ENCODE data around the gene ATF5.
"Not testable (repeated sequence)": the region's sequence is repeated elsewhere in the genome, so short reads cannot be mapped to it uniquely, and the experiment has no call there.

Gene ATF5

GRCh38 chr19:49950956-49951526 is 22.0 kb downstream of the ATF5 start:
- no peak for DNase-seq

- no peak for DNase-seq
Observed at GRCh38 chr19:49951806-49952478, 22.9 kb downstream of the ATF5 start.

DNA sequence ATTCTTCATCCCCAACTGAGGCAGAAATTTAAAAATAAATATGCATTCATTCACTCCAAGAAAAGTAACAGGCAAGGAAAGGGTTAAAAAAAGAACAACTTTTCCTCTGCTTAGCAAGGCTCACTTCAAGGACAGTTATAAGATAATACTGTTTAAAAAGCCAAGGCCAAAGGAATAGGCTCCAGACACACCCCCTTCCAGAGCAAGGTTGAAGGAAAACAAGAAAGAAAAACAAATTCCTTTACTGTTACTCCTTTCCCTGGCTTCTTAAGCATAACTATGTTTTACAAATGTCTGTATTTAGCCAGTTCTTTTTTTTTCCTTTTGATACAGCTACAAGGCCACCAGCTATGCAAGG is 23.5 kb downstream of the ATF5 start:
- no peak for DNase-seq

- DNase-seq: no peak
Observed at GRCh38 chr19:49952906-49953305, 23.9 kb downstream of the ATF5 start.

- no peak for DNase-seq
Observed at GRCh38 chr19:49953416-49953815, 24.4 kb downstream of the ATF5 start.

DNA sequence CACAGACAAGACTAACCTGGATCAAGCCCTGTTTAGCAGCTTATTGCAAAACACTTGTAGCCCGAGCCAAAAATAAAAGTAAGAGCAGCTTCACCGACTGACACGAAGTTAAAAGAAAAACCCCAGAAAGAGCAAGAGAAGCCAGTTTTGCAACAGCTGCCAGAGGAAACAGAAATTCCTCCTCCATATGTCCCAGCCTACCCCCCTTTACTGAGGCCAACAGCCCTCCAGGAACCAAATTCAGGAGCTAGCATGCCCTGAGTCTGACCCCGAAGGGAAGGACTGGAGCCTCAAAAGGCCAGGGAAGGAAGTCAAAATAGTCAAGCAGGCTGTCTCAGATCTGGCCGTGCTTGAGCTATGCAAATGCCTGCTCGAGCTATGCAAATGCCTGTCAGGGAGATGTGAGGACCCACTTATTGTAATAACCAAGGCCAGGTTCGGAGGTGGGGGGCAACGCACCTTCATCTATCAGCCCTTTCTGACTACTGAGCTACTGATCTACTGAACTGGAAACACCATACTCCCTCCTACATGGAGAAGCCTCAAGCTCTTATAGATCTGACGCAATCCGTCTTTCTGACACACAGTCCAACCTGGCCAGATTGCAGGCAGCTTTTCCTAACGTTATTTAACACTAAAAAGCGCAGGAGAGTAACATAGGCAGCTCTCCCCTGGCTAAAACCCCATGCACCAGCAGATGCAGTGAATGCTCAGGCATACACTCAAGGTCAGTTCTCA is 25.3 kb downstream of the ATF5 start:
- DNase-seq: no peak

DNA sequence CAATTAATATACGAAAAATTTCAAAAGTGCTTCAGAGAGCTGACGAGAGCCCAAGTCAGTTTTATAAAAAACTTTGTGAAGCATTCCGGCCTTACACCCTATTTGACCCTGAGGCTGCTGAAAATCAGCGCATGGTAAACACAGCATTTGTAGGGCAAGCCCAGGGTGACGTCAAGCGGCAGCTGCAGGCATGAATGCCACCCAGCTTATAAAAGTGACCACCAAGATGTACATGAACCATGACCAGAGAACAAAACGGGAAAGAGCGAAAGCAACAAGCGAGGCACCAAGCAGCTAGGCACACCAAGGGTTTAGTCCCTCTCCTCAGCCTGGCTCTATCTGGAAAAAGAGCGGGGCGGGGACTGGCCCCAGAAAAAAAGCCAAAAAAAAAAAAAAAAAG is 25.9 kb downstream of the ATF5 start:
- DNase-seq: no peak

- DNase-seq: no peak
Observed at GRCh38 chr19:49956115-49956495, 27.1 kb downstream of the ATF5 start.

GRCh38 chr19:49957262-49957915 is 28.4 kb downstream of the ATF5 start:
- DNase-seq: no peak

GRCh38 chr19:49958144-49958543 is 29.1 kb downstream of the ATF5 start:
- DNase-seq: not testable (repeated sequence)

- not testable (repeated sequence) for DNase-seq
Observed at GRCh38 chr19:49958596-49958995, 29.6 kb downstream of the ATF5 start.

GRCh38 chr19:49959892-49960291 is 30.9 kb downstream of the ATF5 start:
- not testable (repeated sequence) for DNase-seq

DNA sequence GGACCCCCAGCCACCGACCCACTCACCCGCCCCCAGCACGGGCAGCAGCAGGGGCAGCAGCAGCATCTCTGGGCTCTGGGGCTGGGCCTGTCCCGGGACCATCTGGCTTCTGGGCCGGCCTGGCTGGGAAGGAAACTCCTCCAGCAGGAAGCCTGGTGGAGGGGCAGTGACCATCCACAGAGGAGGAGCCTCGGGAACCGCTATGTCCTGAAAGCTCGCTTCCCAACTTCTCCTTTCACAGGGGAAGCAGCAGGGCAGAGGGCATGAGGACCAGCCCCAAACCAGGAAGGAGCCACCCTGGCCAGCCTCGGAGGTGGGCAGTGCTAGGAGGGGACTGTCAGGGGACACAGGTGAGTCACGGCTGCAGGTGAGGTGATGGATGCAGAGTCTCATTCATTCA is 32.0 kb downstream of the ATF5 start, which contains the start of gene SIGLEC11:
SIGLEC11 (minus strand) TSS at position 193 of the 400 bp plus-strand sequence; CDS start at position 102, 91 bp downstream.
- DNase-seq: not testable (repeated sequence)

DNA sequence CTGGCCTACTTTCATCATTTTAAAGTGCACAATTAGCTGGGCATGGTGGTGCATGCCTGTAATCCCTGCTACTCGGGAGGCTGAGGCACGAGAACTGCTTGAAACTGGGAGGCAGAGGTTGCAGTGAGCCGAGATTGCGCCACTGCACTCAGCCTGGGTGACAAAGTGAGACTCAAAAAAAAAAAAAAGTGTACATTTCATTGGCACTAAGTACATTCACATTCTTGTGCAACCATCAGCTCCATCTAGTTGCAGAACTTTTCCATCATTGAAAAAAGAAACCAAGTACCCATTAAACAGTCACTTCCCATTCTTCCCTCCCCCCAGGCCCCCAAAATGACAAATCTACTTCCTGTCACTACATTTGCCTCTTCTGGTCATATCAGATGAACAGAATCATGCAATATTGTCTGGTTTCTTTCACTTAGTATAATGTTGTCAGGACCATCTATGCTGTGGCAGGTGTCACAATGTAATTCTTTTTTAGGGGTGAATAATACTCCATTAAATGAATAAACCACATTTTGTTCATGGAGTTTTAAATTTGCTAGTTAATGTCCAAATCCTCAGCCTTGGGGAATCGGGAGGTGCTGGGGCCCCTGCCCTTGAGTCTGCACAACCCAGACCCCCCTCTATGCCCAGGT is 39.4 kb downstream of the ATF5 start:
- DNase-seq: no peak

GRCh38 chr19:49969355-49969754 is 40.4 kb downstream of the ATF5 start:
- not testable (repeated sequence) for DNase-seq

- no peak for DNase-seq
Observed at GRCh38 chr19:49971991-49972411, 43.0 kb downstream of the ATF5 start.

- no peak for DNase-seq
Observed at GRCh38 chr19:49972841-49973240, 43.8 kb downstream of the ATF5 start.

GRCh38 chr19:49973987-49974386 is 45.0 kb downstream of the ATF5 start:
- DNase-seq: no peak

DNA sequence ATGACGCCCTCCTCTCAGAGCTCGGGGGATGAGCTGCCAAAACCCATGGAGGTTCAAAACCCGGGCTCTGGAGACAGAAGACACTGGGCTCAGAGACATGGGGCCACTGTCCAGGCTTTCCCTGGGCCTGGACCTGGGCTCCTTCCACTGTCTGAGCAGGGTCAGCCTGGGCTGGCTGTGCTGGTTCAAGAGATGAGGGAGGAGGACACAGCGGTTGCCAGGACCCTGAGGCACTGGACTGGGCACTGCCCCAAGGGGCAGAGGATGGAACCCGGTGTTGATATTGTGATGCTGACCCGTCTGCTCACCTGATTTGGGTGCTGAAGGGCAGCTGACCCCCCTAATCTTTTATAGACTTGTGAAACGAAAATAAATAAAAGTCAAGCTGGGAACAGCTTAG is 46.0 kb downstream of the ATF5 start:
- no peak for DNase-seq

GRCh38 chr19:49976496-49976895 is 47.5 kb downstream of the ATF5 start:
- DNase-seq: no peak

DNA sequence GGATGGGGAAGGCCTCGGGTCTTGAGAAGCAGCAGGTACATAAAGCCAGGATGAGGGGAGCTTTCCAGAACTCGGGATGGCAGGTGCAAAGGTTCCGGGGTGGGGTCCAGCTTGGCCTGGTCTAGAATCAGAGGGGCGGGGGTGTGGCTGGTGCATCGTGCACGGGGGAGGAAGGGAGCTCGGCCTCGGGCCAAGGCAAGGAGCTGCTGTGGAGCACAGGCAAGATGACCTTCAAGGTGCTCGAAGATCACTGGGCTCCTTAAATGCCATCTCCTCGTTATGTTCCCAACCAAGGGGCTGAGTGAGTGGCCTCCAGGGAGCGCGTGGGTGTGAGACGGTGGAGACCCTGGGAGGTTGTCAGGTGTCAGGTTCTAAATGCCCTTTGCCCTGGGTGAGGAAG is 48.1 kb downstream of the ATF5 start:
- DNase-seq: no peak

DNA sequence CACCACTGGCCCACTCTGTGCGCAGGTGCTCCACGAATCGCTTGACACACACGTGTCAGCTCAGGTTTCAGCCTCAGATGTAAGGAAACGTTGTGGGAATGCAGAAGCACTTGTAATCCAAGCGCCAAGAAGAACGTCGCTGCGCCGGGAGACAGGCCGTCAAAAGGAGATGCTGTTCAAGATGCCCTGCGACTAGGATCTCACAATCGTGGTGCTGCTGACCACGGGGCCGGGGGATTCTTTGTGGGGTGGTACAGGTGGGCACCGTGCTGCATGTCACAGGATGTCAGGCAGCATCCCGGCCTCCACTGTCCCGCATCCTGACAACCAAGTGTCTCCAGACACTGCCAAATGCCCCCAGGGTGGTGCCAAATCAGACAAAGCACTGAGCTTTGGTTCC is 48.9 kb downstream of the ATF5 start:
- DNase-seq: no peak

- no peak for DNase-seq
Observed at GRCh38 chr19:49978324-49978723, 49.3 kb downstream of the ATF5 start.
